ENCODE measurements around the gene PEPD.

DNA sequence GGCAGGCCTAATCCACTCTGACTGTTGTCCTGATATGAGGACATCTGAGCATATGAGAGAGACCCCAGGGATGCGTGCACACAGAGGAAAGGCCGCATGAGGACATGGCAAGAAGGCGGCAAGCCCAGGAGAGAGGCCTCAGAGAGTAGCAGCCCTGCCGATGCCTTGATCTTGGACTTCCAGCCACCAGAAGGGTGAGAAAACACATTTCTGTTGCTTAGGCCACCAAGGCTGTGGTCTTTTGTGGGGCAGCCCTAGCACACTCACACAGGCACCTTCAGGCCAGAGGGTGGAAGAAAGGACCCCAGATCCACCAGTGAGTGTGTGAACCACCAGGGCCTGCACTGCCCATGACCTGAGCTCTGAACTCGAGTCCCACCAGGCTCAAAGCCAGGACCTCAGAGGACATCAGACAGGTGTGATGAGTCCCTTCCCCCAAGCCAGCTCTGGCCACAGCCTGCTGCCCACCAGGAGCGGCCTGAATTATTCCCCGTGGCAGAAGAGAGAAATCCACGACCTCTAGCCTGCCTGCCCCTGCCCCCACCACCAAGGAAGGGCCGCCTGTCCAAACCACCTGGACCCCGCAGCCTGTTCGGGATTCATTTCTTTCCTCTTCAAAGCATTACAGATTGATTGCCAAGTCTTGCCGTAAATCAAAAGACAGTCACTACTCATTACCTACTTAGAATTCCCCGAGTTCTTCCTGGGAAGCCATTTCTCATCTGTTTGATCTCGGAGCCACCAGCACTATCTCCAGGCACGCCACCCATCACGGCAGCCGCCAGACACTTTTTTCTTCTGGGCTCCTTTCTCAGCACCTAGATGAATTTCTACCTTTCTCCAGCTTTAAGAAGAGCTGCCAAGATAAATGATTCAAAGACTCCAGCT lies 75.9 kb downstream of the PEPD start:
- no peak for TF ChIP-seq CTCF (IDR thresholded peaks at IDR 0.05; ENCODE audit: insufficient read depth, low read length)
- TF ChIP-seq POLR2AphosphoS5 (IDR thresholded peaks at IDR 0.05; ENCODE audit: low read depth): no peak
- no peak for TF ChIP-seq REST (IDR thresholded peaks at IDR 0.05; ENCODE audit: insufficient replicate concordance, low read depth)
- TF ChIP-seq GABPA (IDR thresholded peaks at IDR 0.05; ENCODE audit: low read depth): no peak
- no peak for TF ChIP-seq SPI1 (IDR thresholded peaks at IDR 0.05; ENCODE audit: borderline replicate concordance, low read depth)

All from HL-60 (cell line).